ES-I3 (cell line): ENCODE results near the gene TMEM255A.

Experiments
- H3K36me3 ChIP-seq: 2 replicates; pipeline ENCODE4 v1.6.1; 2013; ENCODE audit warnings: mild to moderate bottlenecking, low read length, control low read depth, moderate library complexity; ENCODE audit not compliant: insufficient read depth
- H3K4me1 ChIP-seq: 2 replicates; pipeline ENCODE4 v1.6.1; 2013; ENCODE audit warnings: mild to moderate bottlenecking, control low read depth, low read length; ENCODE audit not compliant: insufficient read depth
- H3K9ac ChIP-seq: 2 replicates; pipeline ENCODE4 v1.6.1; 2013; ENCODE audit warnings: low read depth, mild to moderate bottlenecking, low read length, moderate library complexity
- H3K9me3 ChIP-seq: 2 replicates; pipeline ENCODE4 v1.6.1; 2013; ENCODE audit warnings: mild to moderate bottlenecking, low read length, moderate library complexity; ENCODE audit not compliant: control insufficient read depth, insufficient read depth

TMEM255A gene

DNA sequence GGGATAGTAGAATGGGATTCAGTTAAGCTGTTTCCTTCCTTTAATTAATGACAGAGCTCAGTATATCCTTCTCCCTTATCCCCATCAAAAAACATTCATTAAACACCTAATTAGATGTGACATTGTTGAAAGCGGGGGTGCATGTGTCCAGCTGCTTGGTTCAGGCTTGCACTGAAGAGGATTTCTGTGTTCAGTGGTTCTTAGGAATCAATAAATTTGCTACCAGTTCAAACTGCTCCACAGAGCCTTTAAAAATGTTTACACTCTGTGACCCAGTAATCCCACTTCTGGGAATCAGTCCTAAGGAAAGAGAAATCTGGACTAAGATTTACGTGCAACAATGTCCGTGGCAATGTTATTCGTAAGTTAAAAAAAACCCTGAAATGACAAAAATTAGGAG lies 7.2 kb upstream of the TMEM255A start:
- Histone ChIP-seq H3K9ac (no peak overlapping the region), H3K9me3 (no peaks in the 10 kb centered on the region), H3K4me1 (no peaks in the 10 kb centered on the region), H3K36me3 (no peaks in the 10 kb centered on the region)

DNA sequence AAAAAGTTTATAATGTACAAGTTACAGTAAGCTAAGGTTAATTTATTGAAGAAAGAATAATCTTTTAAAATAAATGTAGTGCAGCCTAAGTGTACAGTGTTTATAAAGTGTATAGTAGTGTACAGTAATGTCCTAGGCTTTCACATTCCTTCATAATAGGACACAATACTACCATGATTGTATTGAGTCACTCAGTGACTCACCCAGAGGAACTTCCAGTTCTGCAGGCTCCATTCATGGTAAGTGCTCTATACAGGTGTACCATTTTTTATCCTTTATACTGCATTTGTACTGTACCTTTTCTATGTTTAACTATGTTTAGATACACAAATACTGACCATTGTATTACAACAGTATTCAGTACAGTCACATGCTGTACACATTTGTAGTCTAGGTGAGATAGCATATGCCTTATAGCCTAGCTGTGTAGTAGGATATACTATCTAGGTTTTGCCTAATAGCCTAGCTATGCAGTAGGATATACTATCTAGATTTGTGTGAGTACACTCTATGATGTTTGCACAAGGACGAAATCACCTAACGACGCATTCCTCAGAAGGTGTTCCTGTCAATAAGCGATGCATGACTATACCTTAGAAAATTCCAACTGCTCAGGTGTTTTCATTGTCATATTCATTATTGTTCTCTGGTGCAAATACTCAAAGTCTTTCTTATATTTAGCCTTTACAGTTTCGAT lies 5.5 kb upstream of the TMEM255A start:
- H3K9ac ChIP-seq: no peak overlapping the region
- H3K4me1 ChIP-seq: no peaks in the 10 kb centered on the region
- H3K9me3 ChIP-seq: no peaks in the 10 kb centered on the region
- no peaks in the 10 kb centered on the region for H3K36me3 ChIP-seq

DNA sequence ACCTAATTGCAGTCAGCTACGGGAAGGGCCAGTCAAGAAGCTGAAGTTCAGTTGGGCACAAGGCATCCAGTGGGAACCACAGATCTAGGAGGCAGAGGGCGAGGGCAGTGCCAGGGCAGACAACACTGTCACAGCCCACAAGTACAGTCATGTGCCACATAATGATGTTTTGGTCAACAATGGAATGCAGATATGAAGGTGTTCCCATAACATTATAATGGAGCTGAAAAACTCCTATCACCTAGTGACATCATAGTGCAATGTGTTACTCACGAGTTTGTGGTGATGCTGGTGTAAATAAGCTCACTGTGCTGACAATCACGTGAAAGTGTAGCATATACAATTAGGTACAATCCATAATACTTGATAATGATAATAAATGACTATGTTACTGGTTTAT lies 4.5 kb upstream of the TMEM255A start:
- Histone ChIP-seq H3K4me1 (no peaks in the 10 kb centered on the region), H3K36me3 (no peaks in the 10 kb centered on the region), H3K9ac (no peak overlapping the region), H3K9me3 (no peaks in the 10 kb centered on the region)

DNA sequence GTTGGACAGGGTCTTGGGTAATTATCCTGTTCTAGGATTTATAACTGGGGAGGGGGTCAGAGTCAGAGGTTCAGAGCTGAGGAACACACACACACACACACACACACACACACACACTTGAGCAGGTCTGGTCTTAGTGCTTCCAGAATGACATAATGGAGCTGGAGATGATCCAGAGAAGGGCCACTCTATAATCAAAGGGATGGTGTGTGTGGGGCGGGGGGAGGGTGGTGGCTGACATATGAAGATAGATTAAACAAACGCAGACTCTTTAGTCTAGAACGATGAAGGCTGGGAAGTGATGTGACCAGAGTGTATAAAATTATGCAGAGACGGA lies 434 bp upstream of the TMEM255A start:
- H3K36me3 ChIP-seq: no peaks in the 10 kb centered on the region
- no peaks in the 10 kb centered on the region for H3K9me3 ChIP-seq
- peak overlapping the region; percentile 50; the same call in 1 of the 2 replicates for H3K9ac ChIP-seq
- H3K4me1 ChIP-seq: peaks cover 6% of the 10 kb centered on the region

DNA sequence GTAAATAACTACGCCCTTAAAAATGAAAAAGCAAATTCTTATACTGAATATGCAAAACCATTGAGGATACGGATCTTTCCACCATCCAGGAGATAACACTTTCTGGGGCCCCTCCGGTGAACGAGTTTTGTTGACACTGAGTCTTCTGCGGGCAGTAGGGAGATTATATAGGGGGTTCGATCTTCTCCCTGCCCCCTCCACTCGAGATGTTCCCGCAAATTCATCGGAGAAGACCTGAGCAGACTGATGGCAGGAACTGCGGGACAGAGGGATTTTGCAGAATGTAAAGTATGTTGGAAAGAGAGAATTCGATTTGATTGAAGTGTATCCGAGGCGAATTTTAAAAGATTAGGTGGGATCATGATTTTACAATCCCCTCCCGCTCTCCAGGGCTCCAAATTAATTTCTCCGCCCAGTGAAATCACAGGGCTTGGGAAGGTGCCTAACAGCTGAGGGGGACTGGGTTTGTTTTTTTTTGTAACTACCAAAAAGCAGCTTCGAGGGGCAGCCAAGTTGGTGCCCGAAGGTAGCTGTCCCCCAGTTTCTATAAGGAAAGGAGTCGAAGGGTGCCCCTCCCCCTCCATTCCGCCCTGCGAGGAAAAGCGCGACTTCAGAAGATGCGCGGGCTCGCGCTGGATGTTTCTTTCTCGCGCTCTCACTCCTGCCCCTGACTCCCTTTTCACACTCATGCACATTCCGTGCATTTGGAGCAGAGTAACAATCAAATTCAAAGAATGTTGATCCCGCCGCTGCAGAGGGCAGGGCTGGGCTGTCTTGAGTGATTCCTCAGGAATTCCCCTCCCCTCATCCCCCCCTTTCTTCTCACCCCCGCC lies 1.2 kb downstream of the TMEM255A start:
- H3K9me3 ChIP-seq: no peaks in the 10 kb centered on the region
- H3K9ac ChIP-seq: peak overlapping the region; percentile 51; the same call in 1 of the 2 replicates
- no peaks in the 10 kb centered on the region for H3K36me3 ChIP-seq
- H3K4me1 ChIP-seq: peaks cover 16% of the 10 kb centered on the region

DNA sequence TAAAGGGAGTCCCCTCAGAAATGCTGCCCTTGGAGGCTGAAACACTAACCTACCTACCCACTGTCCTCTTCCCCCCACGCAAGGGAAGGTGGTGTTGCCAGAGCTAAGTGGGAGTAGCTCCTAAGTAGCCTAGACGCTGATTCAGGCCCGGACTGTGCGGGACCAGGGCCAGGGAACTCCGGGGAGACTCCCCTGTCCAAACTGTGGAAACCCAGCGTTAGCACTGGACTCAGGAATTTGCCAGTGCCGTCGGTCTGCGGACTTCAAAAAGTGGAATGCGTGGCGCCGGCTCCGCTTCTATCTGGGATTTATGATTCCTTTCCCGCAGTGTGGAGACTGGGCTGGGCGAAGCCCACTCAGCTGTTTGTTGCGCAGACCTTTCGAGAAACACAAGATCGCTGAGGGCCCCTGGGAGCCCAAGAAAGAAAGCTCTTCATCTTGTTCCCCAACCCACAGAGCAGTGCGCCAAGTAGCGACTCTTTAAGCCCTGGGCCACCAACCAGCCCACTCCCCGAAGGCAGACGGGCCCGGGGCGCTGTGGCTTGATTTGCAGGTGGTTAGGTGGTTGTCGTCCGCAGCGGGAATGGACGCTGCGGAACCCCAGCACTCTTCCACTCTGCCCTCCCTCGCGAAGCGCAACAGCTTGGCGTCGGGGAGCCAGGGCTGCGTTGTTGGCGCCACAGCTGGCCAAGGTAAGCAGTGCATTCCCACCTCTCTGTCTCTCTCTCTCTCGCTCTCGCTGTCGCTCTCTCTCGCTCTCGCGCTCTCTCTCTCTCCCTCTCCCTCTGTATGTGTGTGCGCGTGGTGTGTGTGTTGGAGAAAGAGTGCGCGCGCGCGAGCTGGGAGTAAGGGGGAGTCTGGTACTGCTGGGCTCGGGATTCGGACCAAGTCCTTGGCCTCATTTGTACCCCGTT lies 2.0 kb downstream of the TMEM255A start:
- Histone ChIP-seq H3K4me1 (peaks cover 16% of the 10 kb centered on the region), H3K9me3 (no peaks in the 10 kb centered on the region), H3K36me3 (no peaks in the 10 kb centered on the region), H3K9ac (peak overlapping the region; percentile 51; the same call in 1 of the 2 replicates)

DNA sequence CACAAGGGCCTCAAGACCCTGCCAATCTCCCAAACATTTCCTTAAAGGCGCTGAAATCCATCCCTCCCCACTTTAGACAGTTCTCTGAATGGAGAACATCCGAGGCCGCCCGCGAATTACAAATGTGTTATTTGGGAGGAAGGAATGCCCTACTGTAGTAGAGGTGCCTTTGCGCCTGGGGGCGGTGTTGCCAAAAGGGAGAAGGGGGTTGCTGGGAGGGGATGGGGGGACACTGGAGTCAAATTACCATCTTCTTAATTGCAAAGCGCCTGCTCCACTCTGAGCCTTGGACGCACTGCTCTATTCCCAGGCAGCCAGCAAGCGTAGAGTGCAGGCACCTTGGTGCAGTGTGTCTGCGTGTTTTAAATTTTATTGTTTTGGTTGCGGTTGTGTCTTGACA lies 2.7 kb downstream of the TMEM255A start:
- H3K4me1 ChIP-seq: peaks cover 16% of the 10 kb centered on the region
- H3K9me3 ChIP-seq: no peaks in the 10 kb centered on the region
- no peaks in the 10 kb centered on the region for H3K36me3 ChIP-seq
- peak overlapping the region; percentile 51; the same call in 1 of the 2 replicates for H3K9ac ChIP-seq

DNA sequence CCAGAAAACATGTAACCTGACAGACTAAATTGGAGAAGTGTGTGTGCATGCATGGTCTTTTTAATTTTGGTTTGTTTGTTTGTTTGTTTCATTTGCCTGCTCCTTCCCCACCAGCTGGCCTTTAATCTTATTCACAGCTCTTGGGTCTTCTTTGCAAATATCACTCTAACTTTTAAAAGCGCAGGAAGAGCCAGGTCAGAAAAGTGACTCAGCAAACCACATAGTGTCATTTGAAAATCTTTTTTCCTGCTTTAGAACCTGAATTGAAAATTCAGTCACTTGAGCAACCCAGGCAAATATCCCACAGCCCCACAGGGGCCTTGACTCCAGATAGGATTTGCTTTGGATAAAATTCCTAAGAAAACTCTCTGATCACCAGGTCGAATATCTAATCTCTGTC lies 4.6 kb downstream of the TMEM255A start:
- Histone ChIP-seq H3K9ac (no peak overlapping the region), H3K36me3 (no peaks in the 10 kb centered on the region), H3K4me1 (peaks cover 28% of the 10 kb centered on the region), H3K9me3 (no peaks in the 10 kb centered on the region)

DNA sequence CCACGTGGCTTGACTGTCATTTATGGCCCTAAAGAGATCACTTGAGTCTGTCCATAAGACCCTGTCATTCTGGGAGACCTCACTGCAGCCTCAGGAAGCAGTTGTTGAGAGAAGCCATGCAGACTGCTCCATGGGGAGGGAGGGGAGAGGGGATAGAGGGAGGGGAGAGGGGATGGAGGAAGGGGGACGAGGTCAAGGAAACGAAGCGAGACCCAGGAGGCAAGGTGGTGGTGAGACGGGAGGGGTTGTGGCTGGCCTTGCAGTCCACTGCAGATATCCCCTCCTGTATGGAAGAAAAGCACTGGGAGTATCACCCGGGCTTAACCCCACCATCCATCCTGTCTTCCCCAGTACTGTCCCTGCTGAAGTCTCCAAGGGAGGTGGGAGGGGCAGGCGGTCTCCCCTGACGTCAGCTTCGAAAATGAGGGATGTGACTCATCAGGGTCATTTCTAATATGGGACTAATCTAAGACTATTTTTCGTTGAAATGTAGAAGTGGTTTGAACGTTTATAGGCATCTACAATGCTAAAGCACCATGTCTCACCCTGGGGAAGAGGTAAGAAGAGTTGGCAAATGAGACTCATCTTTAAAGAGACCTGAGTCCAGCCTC lies 5.6 kb downstream of the TMEM255A start:
- Histone ChIP-seq H3K4me1 (peaks cover 31% of the 10 kb centered on the region), H3K9me3 (no peaks in the 10 kb centered on the region)

DNA sequence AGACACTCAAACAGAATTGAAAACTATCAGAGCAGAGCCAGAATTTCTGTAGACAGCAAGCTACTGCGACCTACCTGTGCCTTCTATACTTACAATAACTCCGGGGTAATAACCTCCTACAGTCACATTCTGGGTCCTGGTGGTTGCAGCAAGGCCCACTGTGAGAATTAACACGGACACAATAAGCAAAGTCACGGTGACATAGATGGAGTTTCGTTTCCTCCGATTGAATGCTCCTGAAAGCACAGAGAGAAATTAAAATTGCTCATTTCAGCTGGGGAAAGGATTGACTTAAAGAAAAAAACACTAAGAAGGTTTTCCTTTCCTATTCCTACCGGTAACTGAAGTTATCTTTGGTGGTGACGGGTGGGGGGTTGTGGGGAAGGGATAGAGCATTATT lies 7.0 kb downstream of the TMEM255A start:
- Histone ChIP-seq H3K4me1 (peaks cover 31% of the 10 kb centered on the region), H3K36me3 (no peaks in the 10 kb centered on the region), H3K9ac (no peak overlapping the region), H3K9me3 (no peaks in the 10 kb centered on the region)

More for the DNA sequence above, 5.6 kb downstream of the TMEM255A start:
- Histone ChIP-seq H3K9ac (peak overlapping the region; percentile 24; the same call in 1 of the 2 replicates), H3K36me3 (no peaks in the 10 kb centered on the region)

DNA sequence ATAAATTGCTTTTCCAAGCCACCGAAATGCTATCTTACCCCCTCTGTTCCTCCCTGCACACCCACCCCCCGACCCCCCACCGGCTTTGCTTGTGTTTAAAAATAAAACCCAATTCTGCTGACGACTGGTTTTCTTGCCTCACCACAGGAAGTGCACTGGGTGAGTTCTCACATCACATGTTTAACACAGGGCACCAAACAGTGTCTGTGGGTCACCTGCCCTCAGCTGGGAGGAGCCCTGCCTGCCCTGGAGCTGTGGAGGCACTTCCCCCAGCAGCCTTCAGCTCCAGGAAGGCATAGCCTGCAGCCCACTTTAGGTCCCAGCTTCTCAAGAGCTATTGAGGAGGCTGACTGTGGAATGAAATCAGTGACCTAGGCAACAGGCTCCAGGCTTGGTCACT lies 8.8 kb downstream of the TMEM255A start:
- no peaks in the 10 kb centered on the region for H3K36me3 ChIP-seq
- H3K9me3 ChIP-seq: no peaks in the 10 kb centered on the region
- H3K9ac ChIP-seq: no peak overlapping the region
- H3K4me1 ChIP-seq: peaks cover 31% of the 10 kb centered on the region

DNA sequence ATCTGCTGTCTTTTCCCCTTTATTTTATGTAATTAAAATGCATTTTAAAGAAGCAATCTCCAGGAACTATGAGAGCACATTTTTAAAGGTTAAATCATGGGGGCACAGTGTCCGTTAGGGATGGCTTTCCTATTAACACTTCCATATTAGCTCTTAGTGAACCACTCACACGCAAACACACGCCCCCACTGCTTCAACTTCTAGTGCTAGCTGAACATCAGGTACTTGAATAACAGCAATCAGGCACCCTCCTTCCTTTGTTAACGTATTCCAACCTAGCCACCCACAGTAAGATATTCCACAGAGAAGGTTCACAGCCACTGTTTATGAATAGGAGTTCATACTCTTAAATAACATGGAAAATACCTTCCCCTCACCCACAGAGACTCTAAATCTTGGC lies 9.3 kb downstream of the TMEM255A start:
- Histone ChIP-seq H3K9ac (no peak overlapping the region), H3K4me1 (peaks cover 27% of the 10 kb centered on the region), H3K9me3 (no peaks in the 10 kb centered on the region; the same call in 1 of the 2 replicates), H3K36me3 (no peaks in the 10 kb centered on the region)

DNA sequence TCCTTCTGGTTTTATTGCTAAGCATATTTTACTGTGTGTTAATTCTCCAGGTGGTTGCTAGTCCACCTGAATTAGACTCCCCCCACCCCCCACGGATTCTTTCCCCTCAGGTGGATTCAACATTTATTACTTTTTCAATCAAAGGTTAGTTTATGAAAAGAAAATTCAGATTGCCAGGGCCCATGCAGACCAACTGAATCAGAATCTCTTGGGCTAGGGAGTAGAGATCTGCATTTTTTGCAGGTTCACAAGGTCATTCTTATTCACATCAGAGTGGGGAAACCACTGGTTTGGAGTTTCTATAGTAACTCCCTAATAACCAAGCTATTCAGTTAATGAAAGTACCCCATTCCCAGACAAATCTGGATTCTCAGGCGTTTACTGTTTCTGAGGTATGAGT lies 9.8 kb downstream of the TMEM255A start:
- no peak overlapping the region for H3K9ac ChIP-seq

DNA sequence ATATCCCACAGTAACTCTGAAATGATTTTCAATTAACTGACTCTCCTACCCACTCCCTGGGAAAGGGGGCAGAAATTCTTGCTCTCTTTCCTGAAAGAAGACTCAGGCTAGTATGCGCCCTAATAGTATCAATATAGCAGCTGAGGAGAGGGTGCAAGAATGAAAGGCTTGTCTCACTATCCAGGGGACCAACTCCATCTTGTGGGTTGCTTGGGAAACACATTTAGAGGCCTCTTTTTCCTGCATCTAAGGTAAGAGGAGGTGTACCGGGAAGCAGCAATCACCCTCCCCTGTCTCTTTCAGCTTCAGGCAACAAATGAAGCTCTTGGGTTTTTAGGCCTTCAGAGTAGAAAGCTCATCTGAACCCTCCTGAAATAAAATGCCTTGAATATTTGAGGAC lies 11.3 kb downstream of the TMEM255A start:
- no peaks in the 10 kb centered on the region for H3K36me3 ChIP-seq
- no peak overlapping the region for H3K9ac ChIP-seq
- H3K4me1 ChIP-seq: peaks cover 14% of the 10 kb centered on the region
- no peaks in the 10 kb centered on the region; the same call in 1 of the 2 replicates for H3K9me3 ChIP-seq

More for the DNA sequence above, 9.8 kb downstream of the TMEM255A start:
- no peaks in the 10 kb centered on the region for H3K36me3 ChIP-seq
- no peaks in the 10 kb centered on the region; the same call in 1 of the 2 replicates for H3K9me3 ChIP-seq
- peaks cover 23% of the 10 kb centered on the region for H3K4me1 ChIP-seq
